Astrocyte of the cerebellum (primary cell): ENCODE data around the gene MRPS10.

Experiments
- DNase-seq: peaks from one replicate; pipeline ENCODE4 v3.0.0-alpha.2; 2011; ENCODE audit warnings: low read depth
- H3K4me3 ChIP-seq: 2 replicates; pipeline ENCODE4 v1.5.1; 2011; ENCODE audit warnings: mild to moderate bottlenecking, low read depth, low read length, moderate library complexity
- CTCF ChIP-seq: IDR thresholded peaks from 2 replicates; pipeline ENCODE4 v1.5.1; 2012; ENCODE audit warnings: low read length, low read depth, moderate library complexity, mild to moderate bottlenecking; ENCODE audit errors: missing control alignments
- in situ Hi-C: cut with HindIII; loops from 2 replicates; pipeline ENCODE4 v1.10.0; 2017; ENCODE audit warnings: low sequenced_read_pairs

Gene MRPS10

GRCh38 chr6:42226161-42226611, 8.5 kb upstream of the MRPS10 start:
- no peak for TF ChIP-seq CTCF
- H3K4me3 ChIP-seq = no peak overlapping the region
- DNase-seq = no peak
- in situ Hi-C loops = no loop called here

DNA sequence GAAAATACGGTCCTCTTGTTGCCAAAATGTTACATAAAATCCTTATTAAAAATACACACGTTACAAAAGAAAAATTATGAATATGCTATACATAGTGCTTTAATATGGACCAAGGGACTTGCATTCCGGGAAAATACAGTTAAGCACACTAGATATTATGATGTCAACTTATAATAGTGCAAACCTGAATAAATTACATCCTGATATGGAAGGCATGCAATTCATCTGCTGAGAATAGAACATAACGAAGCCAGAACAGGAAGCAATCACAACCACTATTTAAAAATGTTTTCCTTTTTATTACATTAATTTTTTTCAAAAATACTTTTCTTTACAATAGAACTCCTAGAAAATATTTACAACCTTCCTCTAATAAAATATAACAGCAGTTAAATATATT, 7.8 kb upstream of the MRPS10 start:
- no peak for DNase-seq
- H3K4me3 ChIP-seq = no peak overlapping the region
- no peak for TF ChIP-seq CTCF
- in situ Hi-C loops = no loop called here

DNA sequence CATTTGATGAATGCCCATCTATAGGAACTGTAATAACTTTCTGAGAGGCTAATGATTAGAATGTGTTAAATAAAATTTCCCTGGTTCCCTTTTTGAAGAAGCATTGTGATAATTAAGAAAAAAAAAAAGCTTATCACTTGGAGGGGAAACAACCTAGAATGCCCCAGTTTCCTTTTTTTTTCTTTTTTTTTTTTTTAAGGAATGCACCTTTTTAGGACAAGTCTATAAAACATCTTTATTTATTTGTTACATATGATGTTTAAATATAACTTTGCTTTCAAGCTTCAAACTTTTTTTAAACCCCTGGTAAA, 7.3 kb upstream of the MRPS10 start:
- no peak for DNase-seq
- in situ Hi-C loops = no loop called here
- no peak for TF ChIP-seq CTCF
- H3K4me3 ChIP-seq = no peak overlapping the region

DNA sequence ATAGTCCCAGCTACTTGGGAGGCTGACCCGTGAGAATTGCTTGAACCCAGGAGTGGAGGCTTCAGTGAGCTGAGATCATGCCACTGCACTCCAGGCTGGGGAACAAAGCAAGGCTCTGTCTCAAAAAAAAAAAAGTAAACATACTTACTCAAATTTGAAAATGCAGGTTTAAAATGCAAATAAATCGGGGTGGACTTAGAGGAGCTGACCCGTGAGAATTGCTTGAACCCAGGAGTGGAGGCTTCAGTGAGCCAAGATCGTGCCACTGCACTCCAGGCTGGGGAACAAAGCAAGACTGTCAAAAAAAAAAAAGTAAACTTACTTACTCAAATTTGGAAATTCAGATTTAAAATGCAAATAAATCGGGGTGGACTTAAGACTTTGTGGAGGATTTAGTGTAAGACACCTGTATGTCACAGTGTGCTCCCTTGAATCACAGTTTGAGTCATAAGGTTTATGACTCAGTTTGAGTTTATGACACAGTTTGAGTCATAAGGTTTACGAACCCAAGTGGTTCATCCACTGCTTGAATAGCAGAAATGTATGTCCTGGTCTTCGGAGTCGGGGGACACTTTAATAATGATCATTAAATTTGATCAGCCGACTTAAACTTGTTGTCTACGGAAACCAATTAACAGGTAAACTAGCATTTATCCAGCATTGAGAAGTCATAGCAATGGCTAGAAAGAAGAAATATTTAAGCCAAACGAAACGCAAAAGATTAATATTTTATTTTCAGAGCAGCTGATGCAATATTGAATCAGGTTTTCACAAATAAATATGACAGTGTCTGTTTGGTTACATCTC, 6.8 kb upstream of the MRPS10 start:
- H3K4me3 ChIP-seq = no peak overlapping the region
- no peak for DNase-seq

GRCh38 chr6:42222448-42222847, 4.8 kb upstream of the MRPS10 start:
- no peak overlapping the region for H3K4me3 ChIP-seq
- no peak for DNase-seq
- TF ChIP-seq CTCF = no peak
- in situ Hi-C loops = no loop called here

More for the DNA sequence above, 6.8 kb upstream of the MRPS10 start:
- TF ChIP-seq CTCF = no peak
- in situ Hi-C loops = no loop called here

DNA sequence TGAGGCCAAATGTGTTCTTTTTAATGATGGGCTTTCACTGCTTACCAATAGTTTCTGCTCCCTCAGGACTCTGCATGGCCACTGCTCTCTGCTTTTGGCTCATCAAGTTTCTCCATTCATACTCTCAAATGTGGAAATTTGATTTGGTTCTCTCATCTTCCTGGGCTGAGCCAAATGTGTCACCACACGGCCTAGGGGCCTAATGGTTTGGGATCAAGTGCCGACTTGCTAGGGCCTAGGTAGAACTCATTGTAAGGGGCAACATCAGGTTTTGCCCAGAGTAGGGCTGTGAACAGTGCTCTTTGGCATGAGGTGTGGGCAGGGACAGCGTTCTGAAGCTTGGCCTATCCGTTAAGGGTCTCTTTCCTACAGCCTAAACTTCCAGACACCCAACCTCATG, 3.9 kb upstream of the MRPS10 start:
- no peak for DNase-seq
- TF ChIP-seq CTCF = no peak
- no peak overlapping the region for H3K4me3 ChIP-seq
- in situ Hi-C loops = no loop called here
